NCI-H2081 treated with DMSO at 0.1 percent for 48 hours (cell line): Measurements from ENCODE around the gene MICALL2.
"Not testable (repeated sequence)": the region's sequence is repeated elsewhere in the genome, so short reads cannot be mapped to it uniquely, and the experiment has no call there.

Source experiments
- DNase-seq: peaks from one replicate; lab custom pipeline; 2025; lab: John Stamatoyannopoulos, UW

MICALL2 gene

GRCh38 chr7:1447551-1448244, 11.6 kb downstream of the MICALL2 start:
- DNase-seq, result no peak

- DNase-seq, result no peak
Observed at GRCh38 chr7:1447112-1447511, 12.2 kb downstream of the MICALL2 start.

GRCh38 chr7:1446620-1447032, 12.6 kb downstream of the MICALL2 start:
- no peak for DNase-seq

GRCh38 chr7:1446026-1446425, 13.2 kb downstream of the MICALL2 start:
- DNase-seq, result not testable (repeated sequence)

GRCh38 chr7:1445341-1445740, 13.9 kb downstream of the MICALL2 start:
- no peak for DNase-seq

GRCh38 chr7:1444925-1445322, 14.3 kb downstream of the MICALL2 start:
- no peak for DNase-seq

- no peak for DNase-seq
Observed at GRCh38 chr7:1444214-1444924, 14.9 kb downstream of the MICALL2 start.

- DNase-seq, result not testable (repeated sequence)
Observed at GRCh38 chr7:1443587-1444200, 15.6 kb downstream of the MICALL2 start.

GRCh38 chr7:1442355-1443124, 16.7 kb downstream of the MICALL2 start:
- DNase-seq, result no peak

GRCh38 chr7:1441615-1442354, 17.5 kb downstream of the MICALL2 start:
- no peak for DNase-seq

GRCh38 chr7:1440620-1441019, 18.6 kb downstream of the MICALL2 start:
- no peak for DNase-seq

GRCh38 chr7:1439373-1440363, 19.6 kb downstream of the MICALL2 start:
- DNase-seq, result no peak

GRCh38 chr7:1438821-1439220, 20.4 kb downstream of the MICALL2 start:
- no peak for DNase-seq

GRCh38 chr7:1438208-1438607, 21.1 kb downstream of the MICALL2 start:
- DNase-seq, result no peak

- no peak for DNase-seq
Observed at GRCh38 chr7:1437155-1437880, 22.0 kb downstream of the MICALL2 start.

- DNase-seq, result no peak
Observed at GRCh38 chr7:1436608-1437007, 22.7 kb downstream of the MICALL2 start.

GRCh38 chr7:1434891-1435670, 24.2 kb downstream of the MICALL2 start:
- DNase-seq, result no peak

GRCh38 chr7:1434165-1434718, 25.0 kb downstream of the MICALL2 start:
- no peak for DNase-seq
